ENCODE data around the gene HBS1L.

DNA sequence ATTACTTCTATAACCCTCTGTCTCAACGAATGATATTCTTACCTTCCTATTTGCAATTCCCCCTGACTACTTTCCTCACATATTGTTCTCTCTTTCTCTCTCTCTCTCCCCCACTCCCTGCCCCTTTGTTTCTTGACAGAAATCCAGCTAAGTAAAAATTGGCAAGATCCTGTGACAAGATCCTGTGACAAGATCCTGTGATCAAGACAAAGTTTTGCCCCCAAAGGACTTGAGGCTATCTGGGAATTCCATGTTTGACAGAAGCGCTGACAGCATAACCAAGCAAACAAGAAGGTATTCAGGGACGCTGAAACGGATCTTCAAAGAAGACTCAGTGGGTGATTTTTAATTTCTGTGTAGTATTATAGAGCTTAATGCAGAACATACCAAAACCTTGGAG, 5.5 kb upstream of the HBS1L start:
- TF ChIP-seq TAF1 (IDR thresholded peaks at IDR 0.05; ENCODE audit: borderline replicate concordance, low read depth, low read length) (no peak), EGR1 (IDR thresholded peaks at IDR 0.05; ENCODE audit: borderline replicate concordance in 1 of 2, low read depth in 2 of 2, low read length in 2 of 2) (no peak), EP300 (IDR thresholded peaks at IDR 0.05; ENCODE audit: borderline replicate concordance in 1 of 2, control insufficient read depth in 1 of 2, low read depth in 2 of 2, low read length in 2 of 2) (no peak)

Measured in GM12878 (cell line).